DOHH2 (cell line): Measurements from ENCODE around the gene SLC48A1.

Experiments
- H3F3A ChIP-seq: fragments of 200-600 bp; sonication (generic), shearing (Covaris generic); 2 replicates; pipeline ENCODE4 v1.6.0; 2016; ENCODE audit warnings: antibody characterized with exemption, mild to moderate bottlenecking; ENCODE audit not compliant: control insufficient read depth, insufficient read depth
- H3K27ac ChIP-seq: fragments of 200-600 bp; sonication (generic); 2 replicates; pipeline ENCODE4 v1.5.1; 2014; ENCODE audit warnings: low read depth, mild to moderate bottlenecking, low read length, moderate library complexity
- H3K27me3 ChIP-seq: fragments of 200-600 bp; sonication (generic); 2 replicates; pipeline ENCODE4 v1.6.1; 2014; ENCODE audit warnings: mild to moderate bottlenecking, low read length, mixed read lengths; ENCODE audit not compliant: control insufficient read depth
- H3K36me3 ChIP-seq: fragments of 200-600 bp; sonication (generic); 2 replicates; pipeline ENCODE4 v1.6.1; 2014; ENCODE audit warnings: mild to moderate bottlenecking, low read length, moderate library complexity, mixed read lengths; ENCODE audit not compliant: control insufficient read depth
- H3K4me1 ChIP-seq: fragments of 200-600 bp; sonication (generic); 2 replicates; pipeline ENCODE4 v1.6.1; 2014; ENCODE audit warnings: mild to moderate bottlenecking, low read length, mixed read lengths; ENCODE audit not compliant: control insufficient read depth
- H3K4me2 ChIP-seq: fragments of 200-600 bp; sonication (generic); 2 replicates; pipeline ENCODE4 v1.6.0; 2014; ENCODE audit warnings: mild to moderate bottlenecking, low read length, moderate library complexity
- H3K4me3 ChIP-seq: fragments of 200-600 bp; sonication (generic); 2 replicates; pipeline ENCODE4 v1.5.1; 2014; ENCODE audit warnings: mild to moderate bottlenecking, low read length, mixed read lengths
- H3K79me2 ChIP-seq: fragments of 200-600 bp; sonication (generic); 2 replicates; pipeline ENCODE4 v1.6.1; 2014; ENCODE audit warnings: mild to moderate bottlenecking, low read length, mixed read lengths; ENCODE audit not compliant: control insufficient read depth
- H3K9me2 ChIP-seq: fragments of 200-600 bp; sonication (generic); replicated peaks from 2 replicates; pipeline ENCODE4 v1.6.1; 2014; ENCODE audit warnings: mild to moderate bottlenecking, low read length, mixed read lengths; ENCODE audit not compliant: control insufficient read depth
- H3K9me3 ChIP-seq: fragments of 200-600 bp; sonication (generic); 2 replicates; pipeline ENCODE4 v1.6.1; 2014; ENCODE audit warnings: antibody characterized with exemption, low read length, mixed read lengths; ENCODE audit not compliant: control insufficient read depth, insufficient read depth
- H4K20me1 ChIP-seq: fragments of 200-600 bp; sonication (generic); 2 replicates; pipeline ENCODE4 v1.6.0; 2014; ENCODE audit warnings: low read depth, mild to moderate bottlenecking, antibody characterized with exemption, low read length, moderate library complexity; ENCODE audit not compliant: control insufficient read depth, insufficient read depth
- CTCF ChIP-seq: fragments of 200-600 bp; sonication (generic); IDR thresholded peaks from one replicate; pipeline ENCODE4 v1.5.1; 2014; ENCODE audit warnings: antibody characterized with exemption, mild to moderate bottlenecking, low read depth, low read length; ENCODE audit not compliant: poor library complexity, severe bottlenecking
- EZH2phosphoT487 ChIP-seq: fragments of 200-600 bp; sonication (generic); IDR thresholded peaks from 2 replicates; pipeline ENCODE4 v1.6.1; 2017; ENCODE audit warnings: borderline replicate concordance, mild to moderate bottlenecking, antibody characterized with exemption, low read length, moderate library complexity, mixed read lengths

SLC48A1 gene

DNA sequence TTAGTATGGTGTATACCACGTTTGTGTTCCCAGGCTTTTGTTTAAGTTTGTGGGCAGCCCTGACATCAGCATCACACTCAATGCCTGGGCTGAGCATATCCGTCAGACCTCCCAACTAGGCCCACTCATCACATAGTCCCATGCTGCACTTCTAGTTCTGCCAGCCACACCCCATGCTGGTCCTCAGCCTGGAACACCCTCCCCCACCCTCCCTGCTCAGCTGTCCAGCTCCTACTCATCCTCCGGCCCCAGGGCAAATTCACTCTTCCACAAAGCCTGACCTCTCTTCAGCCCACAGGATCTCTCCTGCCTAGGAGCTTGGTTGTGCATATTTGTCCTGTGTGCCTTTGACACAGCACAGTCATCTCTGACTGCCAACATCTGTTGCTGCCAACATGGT, 43.8 kb upstream of the SLC48A1 start:
- H3K27me3 ChIP-seq: no peaks in the 10 kb centered on the region
- no peaks in the 10 kb centered on the region for H3F3A ChIP-seq
- H3K79me2 ChIP-seq: no peaks in the 10 kb centered on the region
- H3K4me2 ChIP-seq: no peak overlapping the region
- H3K4me3 ChIP-seq: no peak overlapping the region
- no peaks in the 10 kb centered on the region for H4K20me1 ChIP-seq
- TF ChIP-seq CTCF (no peak), EZH2phosphoT487 (no peak)
- H3K9me2 ChIP-seq: no peaks in the 10 kb centered on the region
- H3K27ac ChIP-seq: no peak overlapping the region
- H3K4me1 ChIP-seq: peaks cover 27% of the 10 kb centered on the region
- no peaks in the 10 kb centered on the region for H3K9me3 ChIP-seq
- no peaks in the 10 kb centered on the region for H3K36me3 ChIP-seq

- TF ChIP-seq EZH2phosphoT487: no peak
- no peak for TF ChIP-seq CTCF
- H3K79me2 ChIP-seq: no peaks in the 10 kb centered on the region
- H3K27me3 ChIP-seq: no peaks in the 10 kb centered on the region
Observed at GRCh38 chr12:47730341-47730744, 42.7 kb upstream of the SLC48A1 start.

DNA sequence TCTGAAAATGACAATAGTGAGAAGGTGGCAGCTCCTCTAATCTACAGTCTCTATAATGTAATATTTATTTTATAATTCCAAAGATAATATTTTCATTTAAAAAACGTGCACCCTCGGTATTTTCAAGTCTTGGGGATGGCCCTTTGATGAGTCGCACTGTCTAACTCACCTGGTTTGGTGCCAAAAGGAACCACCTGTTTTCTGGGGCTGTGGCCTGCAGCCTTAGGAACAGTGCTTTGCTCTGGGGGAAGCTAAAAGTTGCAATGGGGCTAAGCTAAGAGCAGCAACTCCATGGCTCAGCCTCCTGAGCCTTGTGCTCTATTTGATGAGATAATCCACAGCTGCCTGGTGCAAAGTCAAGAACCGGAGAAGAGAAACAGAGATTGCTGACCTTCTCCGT, 41.3 kb upstream of the SLC48A1 start:
- Histone ChIP-seq H3K36me3 (no peaks in the 10 kb centered on the region), H3K79me2 (no peaks in the 10 kb centered on the region), H3K9me3 (no peaks in the 10 kb centered on the region), H3K27me3 (no peaks in the 10 kb centered on the region), H3K4me3 (no peak overlapping the region), H3K27ac (no peak overlapping the region), H3F3A (no peaks in the 10 kb centered on the region), H3K4me1 (peaks cover 11% of the 10 kb centered on the region), H3K9me2 (no peaks in the 10 kb centered on the region), H3K4me2 (no peak overlapping the region), H4K20me1 (no peaks in the 10 kb centered on the region)
- TF ChIP-seq EZH2phosphoT487: no peak
- TF ChIP-seq CTCF: no peak

More at GRCh38 chr12:47730341-47730744, 42.7 kb upstream of the SLC48A1 start:
- H3K9me2 ChIP-seq: no peaks in the 10 kb centered on the region
- peaks cover 25% of the 10 kb centered on the region for H3K4me1 ChIP-seq
- no peaks in the 10 kb centered on the region for H3F3A ChIP-seq
- no peaks in the 10 kb centered on the region for H3K9me3 ChIP-seq
- H3K36me3 ChIP-seq: no peaks in the 10 kb centered on the region
- no peaks in the 10 kb centered on the region for H4K20me1 ChIP-seq
- no peak overlapping the region for H3K4me3 ChIP-seq
- no peak overlapping the region for H3K27ac ChIP-seq
- H3K4me2 ChIP-seq: no peak overlapping the region

- Histone ChIP-seq H3K79me2 (no peaks in the 10 kb centered on the region), H4K20me1 (no peaks in the 10 kb centered on the region), H3K9me2 (no peaks in the 10 kb centered on the region), H3K4me2 (no peak overlapping the region), H3K27ac (no peak overlapping the region), H3K4me1 (peaks cover 3% of the 10 kb centered on the region), H3K9me3 (no peaks in the 10 kb centered on the region), H3K36me3 (no peaks in the 10 kb centered on the region), H3F3A (no peaks in the 10 kb centered on the region), H3K4me3 (no peak overlapping the region), H3K27me3 (no peaks in the 10 kb centered on the region)
- TF ChIP-seq EZH2phosphoT487: no peak
- no peak for TF ChIP-seq CTCF
Observed at GRCh38 chr12:47732504-47732903, 40.5 kb upstream of the SLC48A1 start.
